HG03342 (cell line): ENCODE measurements around the gene DYNC2H1.

ENCODE experiments used
- ATAC-seq: cut with Tn5 transposase; IDR thresholded peaks from one replicate; pipeline ENCODE4 v1.9.1; 2021; ENCODE audit warnings: mild to moderate bottlenecking, moderate library complexity; ENCODE audit not compliant: unreplicated experiment

DYNC2H1 gene

GRCh38 chr11:103274025-103274424, 164.8 kb downstream of the DYNC2H1 start:
- ATAC-seq = no peak

DNA sequence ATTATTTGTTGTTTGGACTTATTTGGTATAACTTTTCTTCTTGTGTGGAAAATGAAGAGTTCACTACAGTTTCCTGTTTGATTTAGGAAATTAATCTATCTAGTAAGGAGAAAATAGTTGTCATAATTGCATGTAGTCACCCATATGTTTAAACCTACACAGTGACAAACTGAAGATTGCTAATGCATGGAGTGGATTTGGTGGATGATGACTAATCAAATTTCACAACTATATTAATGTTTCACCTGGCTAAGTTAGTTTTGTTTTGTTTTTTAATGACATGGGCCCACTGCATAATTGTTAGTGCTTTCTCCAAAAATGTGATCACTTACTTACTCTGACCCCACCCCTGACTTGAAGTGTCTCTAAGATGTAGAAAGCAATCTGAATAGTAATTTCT, 170.6 kb downstream of the DYNC2H1 start:
- ATAC-seq = no peak

GRCh38 chr11:103281301-103281700, 172.1 kb downstream of the DYNC2H1 start:
- ATAC-seq = no peak

GRCh38 chr11:103284260-103284659, 175.0 kb downstream of the DYNC2H1 start:
- no peak for ATAC-seq

DNA sequence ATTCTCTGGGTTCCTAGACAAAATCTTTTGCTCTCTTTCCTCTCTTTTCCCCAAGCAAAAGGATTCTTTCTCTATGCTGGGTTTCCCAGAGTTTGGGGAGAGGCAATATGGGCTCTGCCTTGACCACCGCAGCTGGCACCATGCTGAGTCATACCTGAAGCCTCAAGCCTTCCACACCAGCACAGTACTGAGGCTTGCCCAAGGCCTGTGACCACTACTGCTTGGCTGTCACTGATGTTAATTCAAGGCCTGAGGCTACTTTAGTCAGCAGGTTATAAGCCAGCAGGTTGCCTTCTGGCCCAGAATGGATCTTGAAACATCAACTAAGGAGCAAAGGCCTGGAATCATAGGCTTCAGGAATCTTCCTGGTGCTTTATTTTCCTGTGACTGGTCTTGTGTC, 185.3 kb downstream of the DYNC2H1 start:
- no peak for ATAC-seq

DNA sequence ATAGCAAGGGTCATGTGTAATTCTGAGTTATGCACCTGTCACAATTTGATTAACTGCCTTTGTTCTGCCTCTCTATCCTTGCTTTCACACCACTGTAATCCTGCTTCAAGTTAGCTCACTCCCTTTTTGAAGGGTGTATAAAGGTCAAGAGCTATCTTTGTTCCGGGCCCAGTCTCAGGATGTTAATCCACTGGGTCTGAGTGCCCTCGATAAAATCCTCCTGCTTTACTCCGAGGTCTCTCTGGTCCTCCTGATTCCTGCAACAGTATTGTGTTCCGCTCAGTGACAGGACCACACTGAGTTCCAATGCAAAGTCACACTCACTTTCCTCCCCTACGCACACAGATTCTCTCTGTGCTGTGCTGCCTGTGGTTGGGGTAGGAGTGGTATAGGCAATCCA, 186.5 kb downstream of the DYNC2H1 start:
- no peak for ATAC-seq

DNA sequence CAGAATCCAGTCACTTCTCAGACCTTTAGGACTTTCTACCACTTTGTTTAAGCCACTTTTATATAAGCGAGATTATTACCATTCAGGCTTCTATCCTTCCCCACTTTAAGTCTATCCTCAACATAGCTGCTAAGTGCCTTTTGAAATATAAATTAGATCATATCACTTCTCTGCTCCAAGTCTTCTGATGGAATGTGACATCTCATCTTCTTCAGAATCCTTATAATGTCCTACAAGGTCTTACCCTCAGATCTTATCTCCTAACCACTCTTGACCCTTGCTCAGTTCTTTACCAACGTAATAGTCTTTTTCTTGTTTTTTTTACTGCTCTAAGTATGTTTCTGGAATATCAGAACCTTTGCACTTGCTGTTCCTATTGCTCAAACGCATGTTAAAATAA, 188.7 kb downstream of the DYNC2H1 start:
- no peak for ATAC-seq

- ATAC-seq = no peak
Measured at GRCh38 chr11:103315248-103315647, 206.0 kb downstream of the DYNC2H1 start.

GRCh38 chr11:103317118-103317517, 207.9 kb downstream of the DYNC2H1 start:
- ATAC-seq = no peak

GRCh38 chr11:103322821-103323220, 213.6 kb downstream of the DYNC2H1 start:
- no peak for ATAC-seq

DNA sequence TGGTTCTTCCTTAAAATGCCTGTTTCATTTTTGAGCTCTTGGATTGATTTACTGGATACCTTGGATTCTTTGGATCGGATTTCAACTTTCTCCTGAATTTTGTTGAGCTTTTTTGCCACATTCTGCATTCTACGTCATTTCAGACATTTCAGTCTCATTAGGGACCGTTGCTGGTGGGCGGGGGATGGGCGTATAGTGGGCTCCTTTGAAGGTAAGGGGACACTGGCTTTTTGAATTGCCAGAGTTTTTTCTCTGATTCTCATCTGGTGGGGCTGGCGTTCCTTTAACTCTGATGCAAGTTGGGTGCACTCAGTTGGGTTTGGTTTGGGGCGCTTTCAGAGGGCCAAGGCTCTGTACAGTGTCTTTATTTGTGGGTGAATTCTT, 216.5 kb downstream of the DYNC2H1 start:
- peak; percentile 16 for ATAC-seq

DNA sequence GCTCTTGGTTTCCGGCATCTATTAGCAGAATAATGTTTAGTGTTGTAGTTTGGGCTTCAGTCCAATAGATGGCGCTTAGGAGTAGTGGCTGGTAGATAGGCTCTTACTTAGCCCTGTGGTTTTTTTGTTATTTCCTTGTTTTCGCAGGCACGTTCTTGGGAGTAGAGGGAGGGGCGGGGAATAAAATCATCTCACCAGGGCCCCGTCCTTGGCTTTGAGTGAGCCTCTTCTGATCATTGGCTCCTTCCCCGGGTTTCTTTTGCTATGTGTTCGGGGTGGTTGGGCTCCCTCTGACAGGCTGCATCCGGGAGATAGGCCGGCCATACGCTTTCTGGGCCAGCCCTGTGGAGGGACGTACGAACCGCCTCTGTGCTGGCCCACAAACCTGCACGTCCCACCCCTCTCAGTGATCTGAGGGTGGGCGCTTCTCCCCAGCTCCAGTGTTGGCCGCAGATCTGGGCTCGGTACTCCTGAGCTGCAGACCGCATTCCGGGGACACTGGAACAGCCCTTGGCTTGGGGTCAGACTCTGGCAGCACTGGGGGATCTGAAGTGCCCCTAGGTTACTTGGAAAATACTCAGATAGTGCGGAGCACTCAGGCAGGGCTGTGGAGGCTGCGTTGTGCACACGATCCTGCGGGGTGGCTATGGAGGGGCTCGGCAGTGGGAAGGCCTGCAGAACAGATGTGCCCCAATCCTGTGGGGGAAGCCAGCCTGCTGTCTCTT, 217.0 kb downstream of the DYNC2H1 start:
- ATAC-seq = peak; percentile 98

DNA sequence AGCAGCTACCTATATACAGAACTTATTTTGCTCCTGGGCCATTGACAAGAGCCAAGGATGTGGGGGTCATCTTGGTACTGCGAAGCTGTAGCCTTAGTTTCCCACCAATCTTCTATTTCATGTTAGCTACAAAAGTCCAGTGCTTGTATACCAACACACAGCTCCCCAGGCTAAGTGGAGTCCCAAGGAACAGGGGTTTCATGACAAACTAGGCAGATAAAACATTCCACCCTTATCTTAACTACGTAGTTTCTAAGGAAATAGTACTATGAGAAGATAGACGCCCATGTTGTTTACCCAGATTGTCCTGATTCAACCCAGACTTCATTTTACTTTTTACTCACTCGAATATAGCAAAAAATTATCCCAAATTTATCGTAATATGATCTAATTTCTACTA, 218.5 kb downstream of the DYNC2H1 start:
- ATAC-seq = no peak

DNA sequence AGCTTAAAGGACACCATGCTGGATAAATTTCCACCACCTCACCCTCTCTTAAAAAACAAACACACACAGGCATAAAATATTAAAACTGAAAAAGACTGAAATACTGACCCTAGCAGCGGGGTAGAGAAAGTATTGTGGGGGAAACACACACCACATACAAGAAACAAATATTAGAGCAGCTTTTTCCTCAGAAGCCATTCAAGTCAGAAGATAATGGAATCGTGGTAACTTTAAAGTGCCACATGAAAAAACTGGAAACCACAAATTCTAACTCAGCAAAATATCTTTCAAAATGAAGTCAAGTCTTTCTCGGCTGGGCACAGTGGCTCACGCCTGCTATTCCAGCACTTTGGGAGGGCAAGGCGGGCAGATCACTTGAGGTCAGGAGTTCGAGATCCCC, 223.2 kb downstream of the DYNC2H1 start:
- ATAC-seq = no peak

- ATAC-seq = no peak
Measured at GRCh38 chr11:103338621-103339484, 229.6 kb downstream of the DYNC2H1 start.

GRCh38 chr11:103339485-103339857, 230.2 kb downstream of the DYNC2H1 start:
- no peak for ATAC-seq

DNA sequence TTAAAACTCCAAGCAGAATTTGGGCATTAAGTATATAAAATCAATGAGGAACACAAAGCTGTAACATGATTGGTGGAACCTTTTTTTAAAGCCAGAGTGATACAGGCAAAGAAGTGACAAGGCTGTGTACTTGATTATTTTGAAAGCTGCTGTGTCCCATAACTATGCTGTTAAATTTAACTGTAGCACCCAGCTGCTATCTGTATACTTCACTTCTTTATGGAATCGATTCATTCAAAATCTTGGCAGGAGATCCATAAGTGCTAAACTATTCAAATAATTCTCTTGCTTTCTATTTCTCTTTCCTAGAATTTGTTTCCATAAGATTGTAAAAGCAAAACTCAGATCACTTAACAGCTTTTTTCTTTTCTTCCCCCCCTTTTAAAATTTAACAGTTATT, 231.7 kb downstream of the DYNC2H1 start:
- no peak for ATAC-seq

- ATAC-seq = no peak
Measured at GRCh38 chr11:103344886-103345285, 235.7 kb downstream of the DYNC2H1 start.

- no peak for ATAC-seq
Measured at GRCh38 chr11:103349595-103349994, 240.4 kb downstream of the DYNC2H1 start.

GRCh38 chr11:103354656-103355055, 245.4 kb downstream of the DYNC2H1 start:
- no peak for ATAC-seq

DNA sequence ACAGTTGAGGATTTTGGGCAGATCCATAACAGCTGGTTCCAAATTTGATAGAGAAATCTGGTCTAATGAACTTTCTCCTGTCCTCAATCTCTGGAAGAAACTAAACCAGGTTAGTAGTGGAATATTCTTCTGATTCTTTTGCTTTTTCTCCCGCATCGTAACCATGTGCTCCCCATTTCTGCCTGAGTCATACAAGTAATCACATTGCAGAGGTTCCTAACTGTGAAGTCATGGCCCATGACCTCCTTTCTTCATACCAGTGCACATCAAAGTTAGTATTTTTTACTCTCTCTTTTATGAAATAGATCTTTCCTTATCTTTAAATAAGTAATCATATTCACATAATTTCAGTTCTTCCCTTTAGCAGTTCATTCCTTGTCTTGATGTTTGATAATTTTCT, 249.0 kb downstream of the DYNC2H1 start:
- ATAC-seq = no peak

- ATAC-seq = no peak
Measured at GRCh38 chr11:103359216-103359615, 250.0 kb downstream of the DYNC2H1 start.
